ENCODE data around the gene GAP43.
"Not testable (repeated sequence)": the region's sequence is repeated elsewhere in the genome, so short reads cannot be mapped to it uniquely, and the experiment has no call there.

GAP43 gene

DNA sequence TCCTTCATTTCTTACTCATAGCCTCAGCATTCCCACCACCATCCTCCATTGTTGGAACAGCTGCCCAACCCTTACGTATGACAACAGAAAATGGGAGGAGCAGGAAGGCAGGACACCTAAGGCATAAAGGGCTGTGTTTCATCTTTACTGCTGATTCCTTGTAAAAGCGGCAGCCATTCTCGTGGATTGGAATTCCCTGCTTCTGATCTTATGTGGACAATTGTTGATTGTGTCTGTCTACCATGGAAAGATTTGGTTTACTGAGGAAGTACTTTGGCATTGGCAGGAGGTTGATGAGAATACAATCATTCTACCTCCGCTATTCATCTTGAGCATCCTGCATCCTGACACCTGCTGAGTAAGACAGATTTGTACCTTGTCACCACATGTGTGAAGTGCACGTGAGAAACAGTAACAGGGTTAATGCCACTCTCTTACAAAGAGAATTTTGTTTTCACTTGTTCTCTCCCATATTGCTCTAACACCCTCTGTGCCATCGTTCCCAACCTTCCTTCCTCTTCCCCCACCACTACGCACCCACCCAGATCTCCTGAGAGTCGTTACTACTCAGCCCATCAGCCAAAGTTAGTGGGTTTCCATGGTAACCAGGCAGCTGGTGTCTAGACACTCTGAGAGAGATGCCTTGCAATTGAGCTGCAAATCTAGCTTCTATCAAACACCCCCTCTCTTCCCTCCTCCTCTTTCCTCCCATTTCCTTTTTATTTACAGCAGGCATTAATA is 75.7 kb downstream of the GAP43 start:
- no peak for DNase-seq (ENCODE audit: low read depth in 2 of 2)

DNA sequence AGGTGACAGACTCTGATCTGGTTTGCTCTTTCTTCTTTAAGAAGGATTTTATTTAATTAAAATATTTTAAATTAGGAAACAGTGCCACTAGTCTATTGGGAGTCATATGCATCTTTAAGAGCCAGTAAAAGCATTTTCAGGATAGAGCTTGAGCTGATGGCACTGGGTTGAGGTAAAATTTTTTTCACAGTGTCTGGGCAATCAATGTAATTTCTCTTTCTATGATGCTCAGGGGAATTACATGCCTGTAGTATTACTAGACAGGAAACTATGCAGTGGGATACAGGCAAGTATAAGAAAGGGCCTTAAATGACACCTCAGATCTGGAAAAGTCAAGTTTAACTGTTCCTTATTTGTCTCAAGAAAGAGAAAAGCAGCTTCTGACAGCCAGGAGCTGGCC is 76.4 kb downstream of the GAP43 start:
- DNase-seq (ENCODE audit: low read depth in 2 of 2) = no peak

DNA sequence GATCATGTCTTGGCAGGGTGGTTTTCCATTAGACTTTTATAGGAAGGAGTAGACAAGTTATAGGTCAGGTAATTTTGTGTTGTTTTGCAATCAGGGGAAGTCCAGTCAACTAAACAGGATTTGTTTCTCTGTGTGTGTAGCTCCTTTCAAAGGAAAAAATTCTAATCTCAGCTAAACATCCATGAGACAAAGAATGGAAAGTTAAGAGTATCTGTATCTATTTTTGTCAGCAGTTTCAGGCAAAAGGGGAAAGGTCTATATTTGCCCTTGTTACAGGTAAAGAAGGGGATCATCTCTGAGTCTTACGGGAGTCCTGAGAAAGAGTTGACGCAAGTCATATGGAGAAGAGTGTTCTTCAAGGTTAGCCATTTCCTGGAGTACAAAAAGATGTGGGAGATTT is 79.3 kb downstream of the GAP43 start:
- DNase-seq (ENCODE audit: low read depth in 2 of 2) = no peak

DNA sequence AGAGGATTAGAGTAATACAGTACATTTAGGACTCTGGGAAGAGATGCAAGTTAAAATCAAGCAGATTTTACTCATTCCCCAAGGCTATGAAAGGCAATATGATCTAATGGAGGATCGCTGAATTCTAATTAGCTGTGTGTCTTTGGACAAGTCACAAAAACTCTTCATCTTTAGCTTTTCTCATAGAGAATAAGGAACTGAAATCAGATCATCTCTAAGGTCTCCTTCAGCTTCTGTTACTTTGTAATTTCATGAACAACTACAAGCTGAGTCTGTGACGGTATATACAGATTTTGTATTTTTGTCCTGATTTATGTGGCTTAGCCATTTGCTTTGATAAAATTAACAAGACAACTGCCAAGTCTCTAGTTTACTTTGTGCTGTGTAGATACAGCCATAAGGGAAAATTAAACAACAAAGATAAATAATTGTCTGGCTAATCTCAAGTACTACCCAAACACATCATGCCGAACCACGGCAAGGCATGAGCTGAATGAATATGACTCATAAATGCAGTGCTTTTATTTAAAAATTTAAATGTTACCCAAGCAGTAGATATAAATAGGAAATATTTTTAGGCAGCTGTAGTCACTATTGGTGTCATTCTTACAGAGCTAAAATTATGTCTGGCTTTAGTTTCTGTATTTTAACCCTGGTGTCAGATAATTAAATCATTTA is 81.5 kb downstream of the GAP43 start:
- DNase-seq (ENCODE audit: low read depth in 2 of 2) = no peak

DNA sequence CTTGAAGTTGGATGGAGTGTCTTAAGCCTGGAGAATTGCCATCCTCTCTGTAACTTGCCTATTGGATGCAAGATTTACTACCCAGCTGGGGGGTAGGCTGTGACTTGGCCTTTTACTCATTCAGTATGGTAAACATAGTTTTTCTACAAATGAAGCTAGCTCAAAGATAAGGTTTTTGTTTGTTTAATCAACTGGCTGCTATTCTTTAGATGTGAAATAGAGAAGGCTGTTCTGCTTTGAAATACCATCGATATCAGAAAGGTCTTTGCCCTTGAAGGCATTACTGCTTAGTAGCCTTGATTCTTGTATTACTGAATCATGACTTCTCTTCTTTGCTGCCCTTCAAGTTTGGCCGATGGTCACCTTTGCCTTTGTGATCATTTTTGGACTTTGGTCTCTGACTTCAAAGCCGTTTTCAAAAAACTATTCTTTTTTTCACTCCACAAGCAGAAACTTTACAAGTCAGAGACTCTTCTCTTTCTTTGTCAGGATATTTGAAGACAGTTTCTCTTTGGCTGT is 83.1 kb downstream of the GAP43 start:
- DNase-seq (ENCODE audit: low read depth in 2 of 2) = no peak

DNA sequence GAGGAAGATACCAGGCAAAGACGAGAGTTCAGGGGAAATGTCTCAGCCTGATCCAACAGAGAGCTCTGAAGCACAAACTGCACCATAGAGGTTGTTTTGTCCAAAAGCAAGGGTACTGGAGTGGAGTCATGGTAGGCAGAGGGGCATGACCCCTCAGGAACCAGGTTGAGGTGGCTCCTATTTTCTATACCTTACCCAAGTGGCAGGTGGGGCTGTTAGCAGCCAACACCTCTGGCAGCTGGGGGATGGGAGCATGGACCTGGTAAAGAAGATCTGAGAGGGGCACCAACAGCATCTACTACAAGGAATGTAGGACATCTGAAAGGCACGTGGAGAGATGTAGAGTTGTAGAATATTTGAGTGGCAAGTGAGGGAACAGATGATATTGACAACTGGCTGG is 85.2 kb downstream of the GAP43 start:
- DNase-seq (ENCODE audit: low read depth in 2 of 2) = no peak

DNA sequence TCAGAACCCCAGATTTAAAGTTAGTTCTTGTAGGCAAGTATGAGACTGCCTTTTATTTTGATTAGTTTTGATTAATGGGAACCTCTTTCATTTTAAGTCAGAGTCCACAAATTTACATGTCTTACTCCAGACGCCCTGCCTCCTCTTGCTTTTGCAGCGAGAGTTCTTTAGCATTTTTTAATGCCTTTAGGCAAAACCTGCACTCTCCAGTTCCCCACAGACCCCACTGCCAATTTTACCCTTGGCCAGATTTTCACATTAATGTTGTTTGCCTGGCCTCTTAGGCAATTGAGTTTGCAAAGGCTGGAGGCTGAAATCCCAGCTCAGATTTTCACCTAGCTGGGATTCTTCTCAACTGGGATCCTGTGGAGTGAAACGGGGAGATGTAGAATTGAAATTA is 85.8 kb downstream of the GAP43 start:
- no peak for DNase-seq (ENCODE audit: low read depth in 2 of 2)

DNA sequence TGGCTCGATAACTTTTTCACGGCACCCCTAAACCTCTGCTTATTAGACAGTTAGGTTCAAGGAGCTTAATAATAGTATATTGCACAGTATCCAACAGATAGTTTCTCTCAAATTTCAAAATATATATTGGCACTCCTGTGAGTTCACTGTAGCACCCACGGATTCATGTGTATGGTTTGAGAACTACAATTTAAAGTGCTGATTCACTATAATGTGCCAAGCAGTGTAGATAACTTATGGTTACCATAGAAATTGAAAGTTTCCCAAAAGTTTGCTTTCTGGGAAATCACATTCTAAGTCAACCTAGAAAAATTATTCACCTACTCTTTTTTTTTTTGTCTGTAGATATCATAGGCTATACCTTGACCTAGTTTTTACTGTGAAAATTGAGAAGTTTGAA is 86.6 kb downstream of the GAP43 start:
- DNase-seq (ENCODE audit: low read depth in 2 of 2) = no peak

DNA sequence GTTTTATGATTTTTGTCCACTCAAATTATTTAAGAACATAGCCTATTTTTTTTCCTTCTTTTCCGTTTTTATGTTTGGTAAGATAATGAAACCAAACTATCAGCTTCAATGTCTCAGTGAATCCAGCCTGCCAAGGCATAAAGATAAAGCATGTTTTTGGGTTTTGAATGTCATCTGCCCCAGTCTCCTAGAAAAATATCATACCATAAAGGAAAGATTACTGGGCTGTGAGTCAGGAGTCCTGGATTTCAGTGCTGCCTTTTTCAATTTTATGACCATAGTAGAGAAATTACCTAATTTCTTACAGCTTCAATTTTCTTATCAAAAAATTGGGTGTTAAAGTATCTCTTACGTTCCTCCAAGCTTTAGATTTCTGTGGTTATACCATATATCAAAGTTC is 87.5 kb downstream of the GAP43 start:
- DNase-seq (ENCODE audit: low read depth in 2 of 2) = no peak

DNA sequence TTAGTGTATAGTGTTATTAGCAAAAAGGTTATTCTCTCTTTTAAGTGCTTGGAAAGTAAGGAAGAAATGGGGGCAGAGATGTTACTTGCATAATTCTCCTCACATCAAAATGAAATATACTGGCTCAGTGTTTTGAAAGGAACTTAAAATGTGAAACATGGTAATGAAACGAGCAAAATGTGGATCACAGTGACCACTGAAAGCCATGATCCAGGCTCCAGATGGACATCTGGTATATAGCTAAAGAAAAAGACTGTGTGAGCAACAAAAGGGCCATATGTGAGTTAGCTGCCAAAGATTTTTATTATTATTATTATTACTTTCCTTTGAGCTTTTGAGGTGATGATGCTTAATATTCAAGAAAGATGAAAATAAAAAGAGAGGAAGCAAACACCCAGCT is 89.6 kb downstream of the GAP43 start:
- DNase-seq (ENCODE audit: low read depth in 2 of 2) = no peak

DNA sequence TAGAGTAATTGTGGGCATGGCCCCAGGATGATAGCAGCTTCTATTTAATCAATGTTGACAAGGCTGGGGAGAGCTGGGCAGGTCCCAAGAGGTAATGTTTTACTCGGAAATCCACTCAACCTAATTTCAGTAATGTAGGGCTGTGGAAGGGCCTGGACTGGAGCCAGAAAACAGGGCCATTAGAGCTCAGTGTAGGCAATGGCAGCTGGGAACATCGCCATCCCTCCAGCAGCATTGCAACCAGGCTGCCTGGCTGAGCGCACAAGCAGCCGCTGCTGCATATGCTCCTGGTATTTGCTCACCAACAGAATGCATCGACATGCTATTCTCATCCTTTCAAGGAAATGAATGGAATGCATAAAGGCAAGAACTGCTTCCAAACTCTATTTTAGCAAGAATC is 90.0 kb downstream of the GAP43 start:
- no peak for DNase-seq (ENCODE audit: low read depth in 2 of 2)

DNA sequence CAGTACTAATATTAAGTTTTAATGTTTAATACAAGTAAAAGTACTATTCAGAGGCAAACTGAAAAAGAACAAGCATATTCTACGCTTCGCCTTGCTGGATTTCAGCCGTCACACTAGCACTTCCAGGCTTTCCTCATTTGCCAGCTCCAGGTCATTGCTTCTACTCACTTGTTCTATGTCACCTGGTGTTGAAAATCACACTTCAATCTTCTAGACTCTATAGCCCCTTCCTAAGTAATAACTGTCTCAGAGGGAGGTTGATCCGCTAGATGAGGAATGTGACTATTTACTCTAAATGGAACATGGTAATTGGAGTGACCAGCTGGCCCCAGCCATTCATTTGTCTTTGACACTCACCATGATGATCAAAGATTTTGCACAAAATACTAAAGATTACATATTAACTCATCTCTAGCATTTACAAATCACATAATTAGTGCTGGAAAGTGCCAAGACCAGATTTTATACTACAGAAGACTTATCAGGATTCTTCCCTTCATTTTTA is 92.0 kb downstream of the GAP43 start:
- no peak for DNase-seq (ENCODE audit: low read depth in 2 of 2)

DNA sequence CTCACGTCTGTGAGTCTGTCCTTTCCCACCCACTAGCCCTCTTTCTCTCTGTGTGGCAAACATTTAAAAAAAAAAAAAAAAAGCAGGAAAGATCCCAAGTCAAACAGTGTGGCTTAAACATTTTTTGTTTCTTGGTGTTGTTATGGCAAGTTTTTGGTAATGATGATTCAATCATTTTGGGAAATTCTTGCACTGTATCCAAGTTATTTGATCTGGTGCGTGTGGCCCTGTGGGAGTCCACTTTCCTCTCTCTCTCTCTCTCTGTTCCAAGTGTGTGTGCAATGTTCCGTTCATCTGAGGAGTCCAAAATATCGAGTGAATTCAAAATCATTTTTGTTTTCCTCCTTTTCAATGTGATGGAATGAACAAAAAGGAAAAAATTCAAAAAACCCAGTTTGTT is 97.7 kb downstream of the GAP43 start:
- no peak for DNase-seq (ENCODE audit: low read depth in 2 of 2)

DNA sequence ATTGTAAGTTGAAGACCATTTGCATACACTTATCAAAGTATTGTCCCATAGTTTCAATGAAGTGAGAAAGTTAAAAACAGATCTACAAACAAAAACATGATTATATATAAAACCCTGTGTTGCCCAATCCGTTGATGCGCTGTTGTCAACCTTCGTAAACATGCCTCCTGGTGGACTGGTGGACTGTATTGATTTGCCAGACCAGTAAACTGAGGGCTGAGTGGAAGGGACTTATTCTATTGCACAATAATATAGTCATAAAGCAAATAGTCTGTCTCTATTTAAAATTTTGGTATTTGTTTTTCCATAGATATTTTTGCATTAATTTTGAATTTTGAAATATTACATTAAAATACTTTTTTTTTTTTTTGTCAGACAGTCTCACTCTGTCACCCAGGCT is 102.5 kb downstream of the GAP43 start:
- no peak for DNase-seq (ENCODE audit: low read depth in 2 of 2)

DNA sequence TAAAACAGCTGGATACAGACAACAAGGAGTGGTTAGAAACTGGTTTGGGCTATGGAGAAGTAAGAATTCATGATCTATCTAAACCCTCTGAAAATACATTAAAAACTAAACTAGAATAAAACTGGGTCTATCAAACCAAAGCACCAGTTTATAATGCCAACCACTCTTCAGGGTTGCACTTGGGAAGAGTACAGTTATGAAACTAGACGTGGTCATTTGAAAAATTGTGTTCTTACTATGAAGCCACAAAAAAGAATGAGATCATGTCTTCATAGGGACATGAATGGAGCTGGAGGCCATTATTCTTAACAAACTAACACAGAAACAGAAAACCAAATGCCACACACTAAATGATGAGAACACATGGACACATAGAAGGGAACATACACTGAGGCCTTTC is 103.8 kb downstream of the GAP43 start:
- no peak for DNase-seq (ENCODE audit: low read depth in 2 of 2)

DNA sequence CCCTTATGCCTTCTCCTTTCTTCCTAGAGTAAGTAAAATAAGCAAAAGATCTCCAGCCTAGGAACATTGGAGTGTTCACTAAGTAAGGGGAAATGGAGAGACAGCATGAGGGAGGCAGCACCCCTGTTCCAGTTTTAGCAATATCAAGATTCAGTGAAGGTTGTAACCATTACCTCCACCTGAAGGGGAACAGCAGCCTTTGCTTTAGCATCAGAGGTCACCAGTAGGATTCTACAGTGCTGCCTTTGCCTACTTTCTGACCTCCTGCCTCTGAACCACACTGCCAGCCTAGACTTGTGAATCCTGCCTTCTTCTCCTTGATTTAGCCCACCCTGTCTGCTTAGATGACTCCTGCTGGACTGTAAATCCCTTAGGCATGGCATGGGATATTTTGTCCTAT is 104.7 kb downstream of the GAP43 start:
- DNase-seq (ENCODE audit: low read depth in 2 of 2) = no peak

DNA sequence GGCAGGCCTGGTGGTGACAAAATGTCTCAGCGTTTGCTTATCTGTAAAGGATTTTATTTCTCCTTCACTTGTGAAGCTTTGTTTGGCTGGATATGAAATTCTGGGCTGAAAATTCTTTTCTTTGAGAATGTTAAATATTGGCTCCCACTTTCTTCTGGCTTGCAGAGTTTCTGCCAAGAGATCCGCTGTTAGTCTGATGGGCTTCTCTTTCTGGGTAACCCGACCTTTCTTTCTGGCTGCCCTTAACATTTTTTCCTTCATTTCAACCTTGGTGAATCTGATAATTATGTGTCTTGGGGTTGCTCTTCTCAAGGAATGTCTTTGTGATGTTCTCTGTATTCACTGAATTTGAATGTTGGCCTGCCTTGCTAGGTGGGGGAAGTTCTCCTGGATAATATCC is 113.0 kb downstream of the GAP43 start:
- not testable (repeated sequence) for DNase-seq (ENCODE audit: low read depth in 2 of 2)

DNA sequence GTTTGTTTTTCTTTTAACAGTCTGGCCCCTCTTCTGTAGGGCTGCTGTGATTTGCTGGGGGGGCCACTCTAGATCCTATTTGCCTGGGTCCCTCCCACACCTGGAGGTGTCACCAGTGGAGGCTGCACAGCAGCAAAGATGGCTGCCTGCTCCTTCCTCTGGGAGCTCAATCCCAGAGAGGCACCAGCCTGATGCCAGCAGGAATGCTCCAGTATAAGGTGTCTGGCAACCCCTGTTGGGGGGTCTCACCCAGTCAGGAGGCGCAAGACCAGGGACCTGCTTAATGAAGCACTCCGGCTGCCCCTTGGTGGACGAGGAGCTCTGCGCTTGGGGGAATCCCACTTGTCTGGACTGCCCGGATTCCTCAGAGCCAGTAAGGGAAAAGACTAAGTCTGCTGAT is 118.3 kb downstream of the GAP43 start:
- DNase-seq (ENCODE audit: low read depth in 2 of 2) = no peak

DNA sequence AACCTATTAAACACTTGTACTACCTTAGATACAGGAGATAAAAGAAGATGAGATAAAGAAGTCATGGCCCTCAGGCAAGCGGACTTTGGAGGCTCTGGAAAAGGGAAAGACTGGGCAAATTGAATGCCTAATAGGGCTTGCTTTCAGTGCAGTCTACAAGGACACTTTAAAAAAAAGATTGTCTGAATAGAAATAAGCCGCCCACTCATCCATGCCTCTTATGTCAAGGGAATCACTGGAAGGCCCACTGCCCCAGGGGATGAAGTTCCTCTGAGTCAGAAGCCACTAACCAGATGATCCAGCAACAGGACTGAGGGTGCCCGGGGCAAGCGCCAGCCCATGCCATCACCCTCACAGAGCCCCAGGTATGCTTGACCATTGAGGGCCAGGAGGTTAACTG is 121.2 kb downstream of the GAP43 start:
- not testable (repeated sequence) for DNase-seq (ENCODE audit: low read depth in 2 of 2)

DNA sequence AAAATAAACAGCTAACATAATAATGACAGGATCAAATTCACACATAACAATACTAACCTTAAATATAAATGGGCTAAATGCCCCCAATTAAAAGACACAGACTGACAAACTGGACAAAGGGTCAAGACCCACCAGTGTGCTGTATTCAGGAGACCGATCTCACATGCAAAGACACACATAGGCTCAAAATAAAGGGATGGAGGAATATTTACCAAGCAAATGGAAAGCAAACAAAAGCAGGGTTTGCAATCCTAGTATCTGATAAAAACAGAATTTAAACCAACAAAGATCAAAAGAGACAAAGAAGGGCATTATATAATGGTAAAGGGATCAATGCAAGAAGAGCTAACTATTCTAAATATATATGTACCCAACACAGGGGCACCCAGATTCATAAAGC is 129.7 kb downstream of the GAP43 start:
- DNase-seq (ENCODE audit: low read depth in 2 of 2) = not testable (repeated sequence)

DNA sequence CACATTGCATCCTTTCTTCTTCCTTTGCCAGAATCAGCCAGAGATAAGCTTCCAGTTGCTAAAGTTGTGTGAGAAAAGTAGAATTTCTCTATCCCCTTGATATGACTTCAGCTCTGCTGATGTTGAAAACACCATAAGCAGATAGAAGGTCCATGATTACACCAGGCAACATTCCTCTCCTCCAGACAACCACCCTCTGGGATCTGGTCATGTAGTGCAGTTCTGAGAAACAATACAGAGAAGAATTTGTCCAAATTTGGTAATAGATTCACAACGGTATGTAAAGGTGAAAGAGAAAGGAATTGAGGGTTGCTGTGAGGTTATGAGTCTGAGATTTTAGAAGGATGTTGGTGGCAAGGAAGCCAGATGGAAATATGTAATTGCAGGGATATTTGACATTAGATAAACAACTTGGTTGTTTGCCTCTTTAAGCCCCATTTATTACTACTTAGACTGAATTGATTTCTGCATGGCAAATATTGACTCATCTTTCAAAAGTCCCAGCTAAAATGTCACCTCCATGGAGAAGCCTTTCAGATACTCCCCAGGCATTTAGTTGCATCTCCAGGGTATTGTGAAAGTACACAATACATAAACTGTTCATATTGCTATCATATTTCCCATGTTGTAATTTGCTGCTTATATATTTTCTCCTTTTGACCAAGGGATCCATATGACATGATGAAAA is 134.9 kb downstream of the GAP43 start:
- no peak for DNase-seq (ENCODE audit: low read depth in 2 of 2)

DNA sequence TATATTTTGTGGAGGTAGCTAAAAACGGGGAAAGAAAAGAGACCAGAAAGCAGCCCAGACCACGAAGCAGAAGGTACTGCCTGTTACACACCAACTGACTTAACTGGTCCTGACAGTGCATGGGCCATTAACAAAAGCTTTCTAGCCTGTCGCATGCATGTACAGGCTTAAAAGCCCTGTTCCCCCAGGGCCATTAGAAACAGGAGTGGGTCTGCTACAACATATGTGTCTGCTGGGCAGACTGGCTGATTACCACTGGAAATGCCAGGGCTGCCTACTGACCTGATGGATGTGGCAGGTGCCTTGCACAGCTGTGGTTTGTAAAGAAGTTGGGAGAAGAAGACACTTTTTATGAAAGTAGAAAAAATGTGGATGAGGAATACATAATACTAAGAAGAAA is 137.4 kb downstream of the GAP43 start:
- no peak for DNase-seq (ENCODE audit: low read depth in 2 of 2)

DNA sequence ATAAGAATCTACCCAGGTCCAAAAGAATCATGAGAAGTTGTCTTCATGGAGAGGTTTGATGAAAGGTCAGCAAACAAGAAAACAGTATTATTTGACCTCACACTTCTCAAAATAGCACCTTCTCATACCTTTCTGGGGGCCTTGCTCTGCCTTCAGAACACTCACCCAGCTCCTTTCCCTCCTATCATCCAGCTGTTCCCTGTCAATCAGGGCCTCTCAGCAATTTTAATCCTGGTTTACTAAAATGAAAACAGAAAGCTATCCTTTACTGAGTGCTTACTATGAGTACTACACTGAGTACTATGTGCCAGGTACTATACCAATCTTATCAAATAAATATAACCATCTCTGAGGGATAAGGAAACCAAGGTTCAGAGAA is 138.6 kb downstream of the GAP43 start:
- DNase-seq (ENCODE audit: low read depth in 2 of 2) = no peak
